Measurements from ENCODE around the gene THRB.
A peak's percentile ranks its signal among the peaks of the same experiment; 100 is the strongest.
"Not testable (repeated sequence)": the region's sequence is repeated elsewhere in the genome, so short reads cannot be mapped to it uniquely, and the experiment has no call there.

Gene THRB

GRCh38 chr3:24406900-24407299 is 87.8 kb downstream of the THRB start:
- DNase-seq (ENCODE audit: low read depth in 2 of 2): no peak

- no peak for DNase-seq (ENCODE audit: low read depth in 2 of 2)
These were observed 89.6 kb downstream of the THRB start for GRCh38 chr3:24405057-24405456.

GRCh38 chr3:24401811-24402185 is 92.9 kb downstream of the THRB start:
- DNase-seq (ENCODE audit: low read depth in 2 of 2): no peak

- no peak for DNase-seq (ENCODE audit: low read depth in 2 of 2)
These were observed 93.4 kb downstream of the THRB start for GRCh38 chr3:24401090-24401810.

DNA sequence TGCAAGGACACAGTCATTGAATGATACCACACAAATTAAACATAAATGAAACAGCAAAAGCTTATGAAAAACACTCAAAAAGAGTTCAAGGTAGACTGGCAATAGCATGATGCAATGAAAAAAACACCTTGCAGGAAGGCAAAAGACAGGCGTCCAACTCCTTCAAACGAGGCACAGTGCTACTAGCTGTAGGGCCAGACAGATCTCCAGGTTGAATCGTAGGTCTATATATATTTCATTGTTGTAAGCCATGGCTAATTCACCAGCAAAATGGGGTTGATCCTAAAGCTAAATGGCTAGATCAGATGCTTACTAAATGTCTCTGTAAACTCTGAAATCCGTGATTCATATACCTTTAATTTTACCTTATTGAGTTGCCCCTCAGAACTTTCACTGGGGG is 94.2 kb downstream of the THRB start:
- DNase-seq (ENCODE audit: low read depth in 2 of 2): no peak

GRCh38 chr3:24400015-24400414 is 94.6 kb downstream of the THRB start:
- DNase-seq (ENCODE audit: low read depth in 2 of 2): no peak

DNA sequence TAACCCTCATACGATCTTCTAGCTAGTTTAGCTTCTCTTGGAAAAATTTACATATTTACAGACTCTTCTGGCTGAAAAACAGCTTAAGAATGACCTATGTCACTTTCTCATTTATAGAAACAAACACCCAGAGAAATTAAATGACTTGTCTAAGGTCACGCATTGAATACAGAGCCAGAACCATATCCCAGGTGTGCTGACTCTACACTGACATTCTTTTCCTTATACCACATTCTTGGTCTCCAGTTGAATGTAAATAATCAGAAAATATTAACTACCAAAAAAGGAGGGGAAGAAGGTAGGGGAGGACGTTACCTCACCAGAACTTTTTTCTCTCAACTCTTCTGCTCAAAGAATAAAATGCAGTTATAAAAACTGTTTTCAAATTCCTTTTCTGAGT is 95.0 kb downstream of the THRB start:
- no peak for DNase-seq (ENCODE audit: low read depth in 2 of 2)

GRCh38 chr3:24398712-24399111 is 95.9 kb downstream of the THRB start:
- DNase-seq (ENCODE audit: low read depth in 2 of 2): not testable (repeated sequence)

DNA sequence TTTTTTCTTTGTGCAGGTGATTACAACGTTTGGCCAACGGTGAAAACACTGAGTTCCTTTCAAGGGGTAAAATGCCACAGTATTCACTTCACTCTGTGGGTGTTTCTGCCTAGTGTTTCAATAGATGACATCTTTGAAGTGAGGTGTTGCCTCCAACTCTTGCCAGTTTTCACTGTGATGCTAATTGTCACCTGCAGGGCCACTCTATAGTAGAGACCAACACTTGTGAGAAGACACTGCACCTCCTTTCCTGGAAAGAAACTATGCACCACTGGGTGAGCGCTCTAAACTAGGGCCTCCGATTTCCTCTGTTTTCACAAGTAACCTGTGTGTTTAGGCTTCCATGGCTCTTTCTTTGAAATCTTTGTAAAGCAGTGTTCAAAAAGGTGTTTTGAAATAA is 98.3 kb downstream of the THRB start:
- DNase-seq (ENCODE audit: low read depth in 2 of 2): no peak

DNA sequence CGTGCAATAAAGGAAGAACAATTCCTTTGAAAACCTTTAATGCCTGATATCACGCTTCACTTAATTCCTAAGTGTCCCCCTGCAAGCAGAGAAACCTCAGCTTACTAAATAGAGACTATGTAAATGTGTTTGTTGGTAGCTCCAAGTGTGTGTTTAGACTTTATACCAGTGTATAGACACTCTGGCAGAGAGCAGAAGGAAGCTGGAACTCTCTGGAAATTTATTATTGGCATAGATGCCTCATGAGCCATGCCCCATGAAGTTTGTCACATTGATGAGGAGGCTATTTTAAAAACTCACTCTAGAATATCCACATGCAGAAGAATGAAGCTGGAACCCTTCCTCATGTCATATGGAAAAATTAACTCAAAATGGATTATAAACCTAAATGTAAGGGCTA is 99.9 kb downstream of the THRB start:
- no peak for DNase-seq (ENCODE audit: low read depth in 2 of 2)

DNA sequence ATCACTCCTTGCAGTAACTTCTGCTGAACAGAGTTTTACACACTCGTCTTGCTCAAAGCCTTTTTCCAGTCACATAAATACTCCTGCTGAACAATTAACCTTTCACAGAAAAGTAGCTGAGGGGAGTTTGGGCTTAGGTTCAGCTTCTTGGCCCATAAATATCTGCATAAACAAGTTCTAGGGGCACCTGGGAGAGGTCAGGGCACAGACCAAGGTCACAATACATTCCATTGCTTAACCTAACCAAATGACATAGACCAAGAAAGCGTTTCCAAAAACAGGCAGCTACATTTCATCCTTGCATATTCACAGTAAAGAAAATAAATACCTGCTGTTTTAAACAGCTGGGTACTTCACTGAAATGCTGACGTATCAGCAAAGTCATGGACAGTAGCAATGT is 101.3 kb downstream of the THRB start:
- no peak for DNase-seq (ENCODE audit: low read depth in 2 of 2)

DNA sequence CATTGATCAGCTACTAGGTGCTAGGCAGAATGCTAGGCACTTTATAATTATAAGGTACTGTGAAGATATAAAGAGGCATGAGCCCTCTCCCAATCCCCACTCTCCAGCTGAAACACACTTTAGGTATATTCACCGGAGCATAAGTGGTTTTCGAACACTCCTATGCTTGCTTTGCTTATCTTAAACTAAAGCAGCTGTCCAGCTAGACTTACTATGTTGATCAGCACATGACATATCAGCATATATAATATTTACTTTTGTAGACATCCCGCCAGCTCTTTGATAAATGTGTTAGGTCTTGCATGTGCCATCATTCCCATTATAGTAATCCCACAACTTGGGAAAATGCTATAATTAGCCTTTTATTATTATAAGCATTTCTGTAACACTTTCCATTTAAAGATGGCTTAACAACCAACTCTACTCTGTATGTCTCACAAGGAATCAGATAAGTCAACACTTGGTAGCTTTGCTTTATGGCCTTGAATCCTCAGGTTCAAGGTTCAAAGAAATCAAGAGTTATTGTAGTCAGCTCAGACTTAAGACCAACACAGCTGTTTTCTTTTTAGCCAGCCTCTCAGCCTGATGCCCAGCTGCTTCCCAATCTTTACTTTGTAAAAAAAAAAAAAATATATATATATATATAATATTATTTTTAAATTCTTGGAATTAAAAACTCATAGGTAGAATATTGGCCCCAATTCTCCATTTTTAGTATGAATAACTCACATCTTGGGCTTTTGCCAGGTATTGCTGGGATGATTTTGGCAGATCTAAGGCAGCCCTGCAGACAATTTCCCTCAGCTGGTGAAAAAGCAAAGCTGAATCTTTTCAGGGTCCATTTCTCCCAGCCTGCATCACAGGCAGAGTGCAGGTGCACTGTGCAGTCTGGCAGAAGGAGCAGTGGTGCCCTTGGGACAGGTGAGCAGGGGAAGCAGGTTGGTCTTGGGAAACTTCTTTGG is 104.2 kb downstream of the THRB start:
- DNase-seq (ENCODE audit: low read depth in 2 of 2): no peak

- DNase-seq (ENCODE audit: low read depth in 2 of 2): no peak
These were observed 105.3 kb downstream of the THRB start for GRCh38 chr3:24389108-24390090.

DNA sequence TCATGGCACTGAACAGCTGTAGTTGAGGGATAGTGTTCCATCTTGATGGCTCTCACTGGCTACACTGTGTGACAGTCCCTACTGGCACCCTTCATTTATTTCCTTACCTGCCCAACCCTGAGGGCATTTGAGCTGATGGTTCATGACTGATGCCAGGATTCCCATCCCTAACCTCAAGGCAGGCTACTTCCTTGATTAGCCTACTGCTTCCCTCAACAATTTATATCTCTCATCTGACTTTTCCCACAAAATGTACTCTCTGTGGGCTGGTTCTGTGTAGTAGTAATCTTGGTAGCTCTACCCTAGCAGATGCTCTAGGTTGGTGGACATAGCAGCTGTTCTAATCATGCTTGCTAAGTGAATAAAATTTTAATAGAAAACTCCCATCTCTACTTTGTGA is 106.0 kb downstream of the THRB start:
- DNase-seq (ENCODE audit: low read depth in 2 of 2): no peak

DNA sequence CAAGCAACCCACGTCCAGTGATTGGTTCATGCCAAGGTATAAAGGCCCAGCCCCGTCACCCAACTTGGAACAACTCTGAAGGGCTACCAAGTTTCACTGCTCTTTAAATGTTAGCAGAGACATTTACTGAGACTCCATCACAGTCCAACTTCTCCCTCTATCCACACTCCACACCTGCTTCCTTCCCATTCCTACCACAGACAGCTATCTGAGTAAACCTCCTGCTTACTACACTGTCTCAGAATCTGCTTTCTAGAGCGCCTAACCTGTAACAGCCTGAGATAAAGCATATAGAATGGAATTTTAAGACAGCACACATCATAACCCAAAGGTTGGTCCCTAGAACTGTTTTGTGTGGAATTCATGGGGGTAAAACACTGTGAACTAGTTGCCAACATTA is 106.5 kb downstream of the THRB start:
- no peak for DNase-seq (ENCODE audit: low read depth in 2 of 2)

DNA sequence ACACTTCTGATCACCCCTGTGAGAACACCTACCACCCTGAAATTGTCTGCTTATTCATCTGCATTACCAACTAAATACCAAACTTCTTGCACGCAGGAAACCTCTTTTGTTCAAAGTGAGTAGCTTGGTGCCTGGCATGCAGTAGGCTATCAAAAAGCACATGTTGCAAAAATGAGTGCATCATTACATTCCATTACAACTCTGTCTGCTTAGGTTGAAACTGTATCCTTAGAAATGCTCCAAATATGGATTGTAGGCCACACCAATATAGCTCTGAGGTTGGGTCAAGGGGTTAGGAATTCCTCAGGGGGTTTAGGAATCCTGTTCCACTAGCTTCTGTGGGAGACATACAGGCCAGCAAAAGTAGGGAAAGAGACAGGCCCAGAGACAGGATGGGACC is 107.2 kb downstream of the THRB start:
- peak; percentile 72 to 75 for DNase-seq (ENCODE audit: low read depth in 2 of 2)

DNA sequence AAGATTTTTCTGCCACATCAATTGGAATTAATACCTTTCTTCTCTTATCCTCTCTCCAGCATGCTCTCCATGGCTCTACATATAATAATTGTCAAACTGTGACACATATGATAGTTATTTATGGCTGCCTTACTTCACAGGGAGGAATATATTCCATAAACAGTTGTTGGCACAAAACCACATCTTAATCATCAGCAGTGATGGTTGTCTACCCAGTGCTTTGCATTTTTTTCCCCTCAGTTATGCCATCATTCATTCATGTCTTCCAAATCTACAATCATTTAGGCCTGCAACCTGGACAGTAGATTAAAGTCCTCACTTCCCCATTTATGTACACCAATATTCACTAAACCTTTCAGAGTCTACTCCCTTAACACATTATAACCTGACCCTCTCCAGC is 107.7 kb downstream of the THRB start:
- peak in 1 of 2 experiments; percentile 12 for DNase-seq (ENCODE audit: low read depth in 2 of 2)

- DNase-seq (ENCODE audit: low read depth in 2 of 2): no peak
These were observed 108.2 kb downstream of the THRB start for GRCh38 chr3:24386458-24386857.

- no peak for DNase-seq (ENCODE audit: low read depth in 2 of 2)
These were observed 109.5 kb downstream of the THRB start for GRCh38 chr3:24385012-24385615.

DNA sequence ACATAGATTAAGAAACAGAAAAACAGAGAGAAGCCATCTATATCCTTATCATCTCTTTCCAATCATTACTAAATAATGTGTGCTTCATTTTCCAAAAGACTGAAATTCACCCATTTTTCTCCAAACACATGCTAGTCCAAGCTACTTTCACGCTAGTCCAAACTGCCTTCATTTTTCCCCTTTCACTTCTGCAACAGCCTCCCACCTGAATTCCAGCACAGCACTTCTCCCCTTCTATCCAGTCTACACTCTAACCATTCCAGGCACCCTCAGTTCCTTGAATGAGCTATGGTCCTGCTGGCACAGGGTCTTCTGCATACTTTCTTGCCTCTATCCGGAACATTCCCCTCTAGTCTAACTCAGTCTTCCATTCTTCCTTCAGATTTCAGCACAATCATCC is 112.0 kb downstream of the THRB start:
- DNase-seq (ENCODE audit: low read depth in 2 of 2): no peak

GRCh38 chr3:24379936-24380335 is 114.7 kb downstream of the THRB start:
- DNase-seq (ENCODE audit: low read depth in 2 of 2): no peak
